ENCODE measurements around the gene SYN1.
A peak's percentile ranks its signal among the peaks of the same experiment; 100 is the strongest.
"Not testable (repeated sequence)": the region's sequence is repeated elsewhere in the genome, so short reads cannot be mapped to it uniquely, and the experiment has no call there.

Gene SYN1

GRCh38 chrX:47633689-47634590 is 14.3 kb upstream of the SYN1 start:
- DNase-seq: peak; percentile 63

DNA sequence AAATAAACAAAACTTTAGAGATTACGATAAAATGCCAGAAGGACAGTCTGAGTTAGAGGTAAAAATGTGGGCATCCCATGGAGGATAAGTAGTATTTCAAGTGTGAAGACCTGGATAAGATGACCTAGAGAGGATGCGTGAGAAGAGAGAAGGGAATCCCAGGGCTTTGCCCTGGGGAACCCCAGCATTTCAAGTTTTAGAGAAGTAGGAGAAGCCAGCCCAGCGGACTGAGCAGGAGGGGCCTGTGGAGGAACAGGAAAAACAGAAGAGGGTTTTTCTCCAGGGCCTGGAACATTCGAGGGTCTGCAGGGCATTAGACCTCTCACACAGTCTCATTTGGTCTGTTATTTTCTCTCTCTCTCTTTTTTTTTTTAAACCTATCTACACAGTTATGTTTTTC is 13.0 kb upstream of the SYN1 start:
- DNase-seq: peak; percentile 48

GRCh38 chrX:47631676-47632075 is 12.0 kb upstream of the SYN1 start:
- no peak for DNase-seq

DNA sequence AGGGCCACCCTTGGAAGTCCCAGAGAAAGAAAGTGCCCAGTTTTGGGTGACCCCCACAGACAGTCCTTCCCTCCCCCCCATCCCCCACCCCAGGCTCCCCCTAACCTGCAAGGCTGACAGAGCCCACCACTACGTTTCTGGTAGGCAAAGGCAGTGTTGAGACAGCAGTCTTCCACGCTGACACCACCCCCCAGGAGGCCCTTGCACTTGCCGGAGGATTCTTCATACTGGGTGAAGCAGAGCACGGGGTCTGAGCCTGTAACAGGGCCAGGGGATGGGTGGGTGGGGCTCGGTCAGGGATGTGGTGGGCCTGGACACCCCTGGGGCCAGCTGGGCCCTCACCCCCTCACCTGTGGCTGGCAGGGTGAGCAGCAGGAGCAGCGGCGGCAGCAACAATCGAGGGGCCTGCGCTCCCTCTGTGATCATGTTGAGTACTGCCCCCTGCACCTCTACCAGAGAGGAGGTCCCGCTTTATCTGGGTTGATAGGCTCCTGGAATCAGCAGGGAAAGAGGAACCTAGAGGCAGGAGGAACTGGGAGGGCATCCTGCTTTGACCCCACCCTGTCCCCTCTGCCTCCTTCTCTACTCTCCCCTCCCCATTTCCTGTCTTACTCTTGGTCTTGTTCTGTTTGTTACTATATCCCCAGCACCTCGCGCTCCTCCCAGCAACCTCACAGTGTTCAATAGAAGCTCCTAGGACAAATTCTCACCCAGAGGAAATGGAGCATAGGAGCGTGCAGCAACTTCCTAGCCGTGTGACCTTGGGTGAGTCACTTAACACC is 10.0 kb upstream of the SYN1 start, which contains the start of gene CFP:
Gene CFP, minus strand, starts transcription at position 512 of the 782 bp plus-strand sequence. Its CDS starts 86 bp downstream, at position 426.
- peak; percentile 43 for DNase-seq

DNA sequence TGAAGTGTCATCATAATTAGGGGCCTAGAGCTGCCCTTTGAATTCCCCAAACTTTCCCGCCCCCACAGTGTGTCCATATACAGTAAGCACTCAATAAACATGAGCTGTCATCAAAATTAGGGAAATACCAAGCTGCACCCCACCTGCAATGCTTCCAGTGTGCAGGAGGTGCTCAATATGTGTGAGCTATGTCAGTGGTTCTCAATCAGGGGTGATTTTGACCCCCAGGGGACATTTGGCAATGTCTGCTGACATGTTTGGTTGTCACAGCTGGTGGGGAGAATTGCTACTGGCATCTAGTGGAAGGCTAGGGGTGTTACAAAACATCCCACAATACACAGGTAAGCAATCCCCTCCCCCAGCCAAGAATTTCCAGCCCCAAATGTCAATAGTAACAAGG is 9.3 kb upstream of the SYN1 start:
- no peak for DNase-seq

DNA sequence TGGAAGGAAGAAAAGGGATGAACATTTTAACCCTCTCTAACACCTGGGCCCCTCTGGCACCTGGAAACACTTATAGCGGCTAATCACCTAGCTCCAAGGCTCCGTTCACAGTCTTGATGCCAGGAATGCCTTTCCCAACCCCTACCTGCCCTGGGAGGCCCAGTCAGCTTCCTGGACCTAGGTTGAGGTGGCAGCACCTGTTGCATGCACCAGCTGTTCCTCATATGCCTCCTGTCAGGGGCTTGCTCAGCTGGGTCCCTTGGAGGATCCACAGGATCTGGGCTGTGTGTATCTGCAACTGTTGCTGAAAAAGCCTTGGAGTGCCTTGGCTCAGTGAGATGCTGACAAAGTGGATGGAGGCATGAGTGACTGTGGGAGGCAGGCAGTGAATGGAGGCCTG is 5.7 kb upstream of the SYN1 start:
- DNase-seq: no peak

DNA sequence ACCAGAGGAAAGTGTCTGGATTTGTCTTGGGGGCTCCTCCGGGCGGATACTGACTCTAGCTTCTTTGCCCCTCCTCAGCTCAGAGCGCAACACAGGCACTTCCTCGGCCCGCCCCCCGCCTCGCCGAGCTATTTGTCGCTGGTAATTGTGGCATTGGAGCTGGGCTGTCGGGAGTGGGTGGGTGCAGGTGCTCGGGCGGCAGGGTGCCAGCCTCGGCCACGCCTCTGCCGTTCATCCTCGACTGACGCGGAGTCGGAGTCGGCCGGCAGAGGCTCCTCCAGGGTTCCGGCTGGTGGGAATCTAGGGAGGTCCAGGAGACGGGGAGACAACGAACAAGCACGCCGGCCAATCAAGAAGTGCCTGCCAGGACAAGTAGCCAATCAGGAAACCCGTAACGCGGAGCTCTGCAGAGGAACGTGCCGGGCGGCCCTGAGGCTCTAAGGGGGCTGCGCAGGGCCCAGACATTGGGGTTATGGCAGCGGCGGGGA is 3.9 kb upstream of the SYN1 start:
- DNase-seq: peak; percentile 38

DNA sequence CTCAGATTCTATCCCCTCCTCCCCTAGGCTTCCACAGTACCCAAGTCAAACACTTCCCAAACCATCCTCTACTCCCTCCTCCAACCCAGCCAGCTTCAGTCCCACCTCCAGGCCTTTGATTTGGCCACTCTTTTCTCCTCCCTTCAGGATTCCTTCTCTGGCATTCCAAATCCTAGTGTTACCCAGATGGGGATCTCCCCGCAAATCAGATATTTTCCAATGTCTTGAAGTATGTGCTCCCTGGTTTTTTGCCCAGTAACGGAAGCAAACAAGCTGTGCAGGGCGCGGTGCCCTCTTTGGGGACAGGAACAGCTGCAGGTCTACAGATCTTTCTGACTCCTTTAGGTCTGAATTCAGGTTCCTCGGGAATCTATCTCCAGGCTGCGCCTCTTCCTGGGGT is 2.2 kb upstream of the SYN1 start:
- DNase-seq: no peak

- no peak for DNase-seq
These were observed 637 bp upstream of the SYN1 start for GRCh38 chrX:47620303-47620685.

DNA sequence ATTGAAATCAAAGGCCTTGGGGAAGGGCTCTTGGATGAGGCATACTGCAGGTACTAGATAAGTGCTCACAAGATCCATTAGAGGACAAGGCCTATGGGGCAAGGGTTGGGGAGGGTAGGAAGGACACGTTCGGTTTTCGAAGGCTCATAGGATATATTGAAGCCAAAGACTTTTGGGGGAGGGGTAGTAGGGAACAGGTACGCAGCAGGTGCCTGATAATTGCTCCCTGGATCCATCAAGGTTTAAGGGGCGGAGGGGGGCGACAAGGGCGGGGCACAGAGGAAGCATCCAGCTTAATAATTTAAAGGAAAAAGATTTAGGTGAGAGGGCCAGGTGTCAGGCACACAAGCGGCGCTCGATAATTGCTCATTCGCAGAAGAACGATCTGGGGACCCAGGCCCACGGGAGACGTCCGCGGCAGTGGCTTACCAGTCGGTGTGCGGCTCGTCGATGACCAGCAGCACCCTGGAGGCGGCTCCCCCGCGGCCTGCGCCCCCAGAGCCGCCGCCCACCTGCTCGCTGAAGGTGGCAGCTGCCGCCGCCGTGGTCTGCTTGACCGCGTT is 653 bp downstream of the SYN1 start:
- DNase-seq: no peak

DNA sequence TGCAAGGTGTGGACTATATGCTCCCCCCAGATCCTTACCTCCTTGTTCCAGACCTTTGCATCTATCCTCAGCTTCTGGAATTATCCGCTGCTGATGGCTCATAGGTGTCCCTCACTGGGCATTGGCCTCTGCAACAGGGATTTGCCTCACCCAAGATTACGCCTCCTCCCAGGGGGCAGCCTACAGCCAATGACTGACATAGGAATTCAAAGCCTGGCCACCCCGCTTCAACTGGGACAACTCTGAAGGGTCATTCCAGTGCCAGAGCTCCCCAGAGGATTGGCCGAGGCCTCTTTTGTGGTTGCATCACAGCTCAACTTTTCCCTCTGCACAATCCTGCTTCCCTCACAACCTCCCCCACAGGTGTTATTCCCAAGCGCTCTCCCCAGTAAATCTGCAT is 5.0 kb downstream of the SYN1 start:
- DNase-seq: no peak

DNA sequence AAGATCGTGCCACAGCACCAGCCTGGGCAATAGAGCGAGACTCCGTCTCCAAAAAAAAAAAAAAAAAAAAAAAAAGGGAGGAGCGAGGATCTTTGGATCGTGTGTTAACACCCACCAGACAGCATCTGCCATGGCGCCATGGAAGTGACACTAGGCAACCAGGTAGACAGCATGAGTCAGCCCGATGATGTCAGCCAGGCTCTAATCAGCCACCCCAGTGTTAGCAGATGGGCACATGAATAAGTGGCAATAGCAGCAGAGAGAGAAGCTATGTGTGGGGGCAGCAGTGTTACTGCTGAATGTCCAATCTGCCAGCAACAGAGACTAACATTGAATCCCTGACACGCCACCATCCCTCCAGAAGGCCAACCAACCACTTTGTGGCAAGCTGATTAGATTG is 6.6 kb downstream of the SYN1 start:
- DNase-seq: no peak

DNA sequence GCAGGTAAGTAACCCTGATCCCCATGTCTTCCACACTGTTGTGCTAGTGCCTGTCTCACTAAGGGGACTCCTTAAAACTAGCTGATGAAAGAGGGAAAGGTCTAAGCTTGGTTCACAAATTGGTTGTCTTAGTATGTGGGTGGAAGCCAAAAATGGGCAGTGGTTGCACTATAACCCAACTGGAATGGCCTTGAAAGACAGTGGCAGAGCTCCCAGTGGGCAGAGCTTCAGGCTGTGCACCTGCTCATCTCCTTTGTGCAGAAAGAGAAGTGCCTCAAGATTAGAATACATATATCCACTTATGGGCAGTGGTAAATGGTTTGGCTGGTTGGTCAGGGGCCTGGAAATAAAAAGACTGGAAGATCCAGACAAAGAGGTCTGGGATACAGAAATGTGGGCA is 7.2 kb downstream of the SYN1 start:
- no peak for DNase-seq

DNA sequence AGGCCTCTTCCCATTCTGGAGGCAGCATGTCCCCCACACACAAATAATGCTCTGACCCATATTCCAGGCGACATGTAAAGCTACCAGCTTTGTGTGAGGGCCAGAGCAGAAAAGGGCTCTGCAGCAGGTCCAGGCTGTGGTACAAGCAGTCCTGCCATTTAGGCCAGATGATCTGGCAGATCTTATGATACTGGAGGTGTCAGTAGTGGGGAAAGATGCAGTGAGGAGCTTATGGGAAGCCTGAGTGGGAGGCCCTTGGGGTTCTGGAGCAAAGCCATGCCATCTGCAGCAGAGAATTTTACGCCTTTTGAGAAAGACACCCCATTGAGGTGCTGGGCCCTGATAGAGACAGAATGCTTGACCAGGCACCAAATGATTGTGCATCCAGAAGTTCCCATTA is 7.7 kb downstream of the SYN1 start:
- no peak for DNase-seq

- DNase-seq: no peak
These were observed 8.2 kb downstream of the SYN1 start for GRCh38 chrX:47611489-47611888.

- DNase-seq: no peak
These were observed 9.1 kb downstream of the SYN1 start for GRCh38 chrX:47610511-47610910.

GRCh38 chrX:47608130-47608810 is 11.4 kb downstream of the SYN1 start:
- DNase-seq: no peak

GRCh38 chrX:47607091-47607490 is 12.6 kb downstream of the SYN1 start:
- DNase-seq: no peak

DNA sequence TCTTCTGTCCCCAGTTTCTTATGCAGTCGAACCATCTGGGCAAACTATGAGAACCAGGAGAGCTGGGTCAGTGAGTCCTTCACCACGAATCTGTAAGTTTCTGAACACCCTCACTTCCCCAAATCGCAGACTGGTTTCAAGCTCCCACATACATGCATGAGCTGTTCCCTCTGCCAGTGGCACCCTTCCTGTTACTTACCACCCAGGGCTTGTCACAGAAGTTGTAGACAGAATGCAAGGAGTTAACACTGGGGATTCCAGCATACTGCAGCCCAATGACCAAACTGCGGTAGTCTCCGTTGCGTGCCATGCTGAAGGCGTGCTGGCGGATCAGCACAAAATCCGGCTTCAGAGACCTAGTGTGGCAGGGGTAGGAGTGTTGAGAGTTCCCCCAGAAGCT is 14.6 kb downstream of the SYN1 start:
- no peak for DNase-seq

GRCh38 chrX:47603125-47603524 is 16.5 kb downstream of the SYN1 start:
- DNase-seq: not testable (repeated sequence)

GRCh38 chrX:47597222-47597621 is 22.4 kb downstream of the SYN1 start:
- DNase-seq: no peak

DNA sequence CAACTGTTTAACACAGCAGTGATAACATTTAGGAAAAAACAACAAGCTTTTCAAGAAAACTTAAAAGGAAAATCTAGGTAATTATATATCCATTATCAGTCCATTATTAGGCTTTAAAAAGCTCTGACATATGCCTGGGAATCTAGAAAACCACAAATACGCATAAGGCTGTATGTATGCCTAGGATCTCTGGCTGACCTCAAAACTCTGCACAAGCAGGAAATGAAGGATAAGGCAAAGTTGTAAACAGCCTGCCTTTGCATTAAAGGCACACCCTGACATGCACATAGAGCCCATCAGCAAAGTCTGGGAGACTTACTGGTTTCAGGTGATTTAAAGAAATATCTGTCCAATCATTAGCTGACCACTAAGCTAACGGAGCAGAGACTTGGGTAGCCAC is 23.4 kb downstream of the SYN1 start:
- no peak for DNase-seq

- DNase-seq: no peak
These were observed 23.9 kb downstream of the SYN1 start for GRCh38 chrX:47595716-47596251.
